GM23338 (cell line): ENCODE data around the gene ERBB4. TPM values are rescaled to one million over a fixed set of nuclear protein-coding genes. Genes with fewer than 3 reads are reported as not detected.

Source experiments
- ATAC-seq: fragments of 200-7000 bp; cut with Tn5 transposase; 3 replicates; pipeline ENCODE4 v1.9.1; 2020
- DNase-seq: peaks from one replicate; pipeline ENCODE4 v3.0.0-alpha.2; 2015; ENCODE audit warnings: low spot score
- H2AFZ ChIP-seq: fragments of 200-600 bp; sonication (generic); 2 replicates; pipeline ENCODE4 v1.8.0; 2016; ENCODE audit warnings: antibody characterized with exemption, mild to moderate bottlenecking, moderate library complexity
- H3F3A ChIP-seq: fragments of 200-600 bp; sonication (generic); replicated peaks from 2 replicates; pipeline ENCODE4 v1.8.0; 2017; ENCODE audit warnings: antibody characterized with exemption, mixed run types, low read depth
- H3K27ac ChIP-seq: fragments of 200-600 bp; sonication (generic); 2 replicates; pipeline ENCODE4 v1.6.1; 2016; ENCODE audit warnings: low read depth
- H3K27me3 ChIP-seq: fragments of 200-600 bp; sonication (generic); 2 replicates; pipeline ENCODE4 v1.8.0; 2016; ENCODE audit warnings: mild to moderate bottlenecking, mixed run types, moderate library complexity; ENCODE audit not compliant: insufficient read depth
- H3K36me3 ChIP-seq: fragments of 200-600 bp; sonication (generic); 2 replicates; pipeline ENCODE4 v1.8.0; 2016; ENCODE audit warnings: mild to moderate bottlenecking; ENCODE audit not compliant: insufficient read depth
- H3K4me1 ChIP-seq: fragments of 200-600 bp; sonication (generic); 2 replicates; pipeline ENCODE4 v1.8.0; 2016; ENCODE audit warnings: mild to moderate bottlenecking, moderate library complexity; ENCODE audit not compliant: insufficient read depth
- H3K4me2 ChIP-seq: fragments of 200-600 bp; sonication (generic); 2 replicates; pipeline ENCODE4 v1.7.1; 2017; ENCODE audit warnings: mixed run types
- H3K4me3 ChIP-seq: fragments of 200-600 bp; sonication (generic); 2 replicates; pipeline ENCODE4 v1.6.1; 2016; ENCODE audit warnings: mixed run types
- H3K79me2 ChIP-seq: fragments of 200-600 bp; sonication (generic); replicated peaks from 2 replicates; pipeline ENCODE4 v1.8.0; 2017; ENCODE audit warnings: mild to moderate bottlenecking; ENCODE audit not compliant: insufficient read depth
- H3K9me2 ChIP-seq: fragments of 200-600 bp; sonication (generic); 2 replicates; pipeline ENCODE4 v1.8.0; 2017; ENCODE audit not compliant: insufficient read depth
- H4K20me1 ChIP-seq: fragments of 200-600 bp; sonication (generic); replicated peaks from 2 replicates; pipeline ENCODE4 v1.8.0; 2017; ENCODE audit warnings: mild to moderate bottlenecking; ENCODE audit not compliant: insufficient read depth
- H3K27ac Mint-ChIP-seq: 2 replicates; pipeline ENCODE4 v1.8.0; 2020; ENCODE audit warnings: inconsistent platforms, mild to moderate bottlenecking, moderate library complexity, mixed read lengths
- H3K27me3 Mint-ChIP-seq: 3 replicates; pipeline ENCODE4 v1.8.0; 2022; ENCODE audit warnings: low read depth, mild to moderate bottlenecking, moderate library complexity, mixed read lengths, inconsistent platforms; ENCODE audit not compliant: insufficient read depth, poor library complexity
- H3K36me3 Mint-ChIP-seq: 3 replicates; pipeline ENCODE4 v1.8.0; 2021; ENCODE audit warnings: low read depth, mild to moderate bottlenecking, inconsistent platforms, moderate library complexity, mixed read lengths
- H3K4me1 Mint-ChIP-seq: 3 replicates; pipeline ENCODE4 v1.8.0; 2020; ENCODE audit warnings: mild to moderate bottlenecking, inconsistent platforms, mixed read lengths
- H3K4me3 Mint-ChIP-seq: 3 replicates; pipeline ENCODE4 v1.8.0; 2021; ENCODE audit warnings: moderate library complexity, mild to moderate bottlenecking, inconsistent platforms, mixed read lengths
- H3K9me3 Mint-ChIP-seq: 3 replicates; pipeline ENCODE4 v1.8.0; 2020; ENCODE audit warnings: moderate library complexity, mild to moderate bottlenecking, inconsistent platforms, mixed read lengths
- CREB1 ChIP-seq: fragments of 250-450 bp; sonication (Bioruptor Pico); IDR thresholded peaks from 2 replicates; pipeline ENCODE4 v1.5.0; 2020; ENCODE audit warnings: low read depth, mild to moderate bottlenecking, moderate library complexity
- CTCF ChIP-seq, 2 experiments: fragments of 200-600 bp in 1 of 2; sonication (generic) in 1 of 2; conservative IDR thresholded peaks; 2 replicates each; pipeline versions ENCODE4 v1.5.1 to v1.6.1; 2016 to 2017; ENCODE audit warnings: antibody characterized with exemption in 2 of 2, low read depth in 2 of 2, mild to moderate bottlenecking in 2 of 2, moderate library complexity in 1 of 2
- ETS1 ChIP-seq: IDR thresholded peaks from 2 replicates; pipeline ENCODE4 v1.6.1; 2016; ENCODE audit warnings: antibody characterized with exemption
- EZH2 ChIP-seq: fragments of 200-600 bp; sonication (generic); IDR thresholded peaks from one replicate; pipeline ENCODE4 v1.8.0; 2017; ENCODE audit warnings: antibody characterized with exemption, mild to moderate bottlenecking, low read depth; ENCODE audit not compliant: unreplicated experiment
- EZH2phosphoT487 ChIP-seq: fragments of 200-600 bp; sonication (generic); IDR thresholded peaks from one replicate; pipeline ENCODE4 v1.8.1; 2018; ENCODE audit warnings: antibody characterized with exemption; ENCODE audit not compliant: unreplicated experiment
- JUNB ChIP-seq: IDR thresholded peaks from one replicate; pipeline ENCODE4 v1.6.1; 2016; ENCODE audit warnings: antibody characterized with exemption; ENCODE audit not compliant: unreplicated experiment
- NANOG ChIP-seq: IDR thresholded peaks from 2 replicates; pipeline ENCODE4 v1.6.1; 2016; ENCODE audit warnings: antibody characterized with exemption, borderline replicate concordance
- POLR2AphosphoS5 ChIP-seq: IDR thresholded peaks from 2 replicates; pipeline ENCODE4 v1.6.1; 2016; ENCODE audit warnings: antibody characterized with exemption, low read depth
- STAT1 ChIP-seq: IDR thresholded peaks from one replicate; pipeline ENCODE4 v1.6.1; 2016; ENCODE audit warnings: antibody characterized with exemption; ENCODE audit not compliant: unreplicated experiment
- polyA plus RNA-seq: library from polyadenylated mRNA; unstranded; fragments of >200 nt; fragmentation: Nextera tagmentation; extraction: Ambion mirVana; gene quantifications from 2 replicates; pipeline ENCODE4 v1.2.1, GENCODE V29; 2016
- total RNA-seq: library from RNA; depleted of rRNA; stranded (reverse); fragments of >200 nt; shearing (Covaris generic); gene quantifications from 2 replicates; pipeline ENCODE4 v1.2.3, GENCODE V29; 2014

Gene ERBB4
- total and polyA plus RNA-seq, 2 experiments from 2014 or later, result 0.73 to 1.1 TPM

- H3K36me3 ChIP-seq, result no peaks in the 10 kb centered on the region
- Mint-ChIP-seq H3K9me3 (no peaks in the 10 kb centered on the region), H3K36me3 (no peaks in the 10 kb centered on the region), H3K4me3 (no peak overlapping the region), H3K27ac (no peak overlapping the region), H3K27me3 (no peaks in the 10 kb centered on the region), H3K4me1 (peaks cover 7% of the 10 kb centered on the region; the same call in 2 of the 3 replicates)
- ATAC-seq, result no peak; the same call in 2 of the 3 replicates
- H3K4me3 ChIP-seq, result no peak overlapping the region
- no peak overlapping the region for H3K27ac ChIP-seq
- H3K9me2 ChIP-seq, result no peaks in the 10 kb centered on the region
- H3K27me3 ChIP-seq, result no peaks in the 10 kb centered on the region
- no peak overlapping the region for H3K4me2 ChIP-seq
- no peak overlapping the region for H2AFZ ChIP-seq
- H3K4me1 ChIP-seq, result no peaks in the 10 kb centered on the region
- no peaks in the 10 kb centered on the region for H3F3A ChIP-seq
- no peaks in the 10 kb centered on the region for H3K79me2 ChIP-seq
- DNase-seq, result no peak
- no peaks in the 10 kb centered on the region for H4K20me1 ChIP-seq
- TF ChIP-seq CTCF (conservative IDR thresholded peaks at IDR 0.05; ENCODE audit: low read depth in 2 of 2) (no peak), EZH2 (no peak), JUNB (no peak), NANOG (no peak)
Observed at GRCh38 chr2:212028798-212029394, 509.7 kb downstream of the ERBB4 start.

GRCh38 chr2:212027681-212028628 is 510.6 kb downstream of the ERBB4 start:
- Histone ChIP-seq H3K27me3 (no peaks in the 10 kb centered on the region), H3F3A (no peaks in the 10 kb centered on the region), H2AFZ (no peak overlapping the region), H3K4me3 (no peak overlapping the region), H3K9me2 (no peaks in the 10 kb centered on the region), H4K20me1 (no peaks in the 10 kb centered on the region), H3K27ac (no peak overlapping the region), H3K36me3 (no peaks in the 10 kb centered on the region), H3K4me2 (no peak overlapping the region), H3K4me1 (no peaks in the 10 kb centered on the region), H3K79me2 (no peaks in the 10 kb centered on the region)
- Mint-ChIP-seq H3K27me3 (no peaks in the 10 kb centered on the region), H3K36me3 (no peaks in the 10 kb centered on the region), H3K4me1 (peaks cover 7% of the 10 kb centered on the region; the same call in 2 of the 3 replicates), H3K27ac (no peak overlapping the region), H3K4me3 (no peak overlapping the region), H3K9me3 (no peaks in the 10 kb centered on the region)
- no peak for TF ChIP-seq POLR2AphosphoS5
- TF ChIP-seq CREB1 (CRISPR knock-in tag), result no peak
- no peak for TF ChIP-seq STAT1
- TF ChIP-seq ETS1, result no peak
- no peak for TF ChIP-seq JUNB
- TF ChIP-seq NANOG, result no peak
- no peak for TF ChIP-seq CTCF (conservative IDR thresholded peaks at IDR 0.05; ENCODE audit: low read depth in 2 of 2)
- no peak for TF ChIP-seq EZH2phosphoT487
- DNase-seq (no peak), ATAC-seq (no peak)
